CD4-positive, CD25-positive, alpha-beta regulatory T cell (primary cell): Measurements from ENCODE around the gene DNAJC16. TPM values are rescaled to one million over a fixed set of nuclear protein-coding genes. Genes with fewer than 3 reads are reported as not detected.
A peak's percentile ranks its signal among the peaks of the same experiment; 100 is the strongest.

ENCODE experiments used
- ATAC-seq, 2 donors: fragments of 150-1000 bp; cut with Tn5 transposase; one replicate each; pipeline ENCODE4 v1.10.0; 2021; ENCODE audit warnings: low read depth in 2 of 2, moderate number of reproducible peaks in 2 of 2, moderate library complexity in 1 of 2
- DNase-seq, 3 donors: peaks; one replicate each; pipeline versions ENCODE4 v3.0.0 to v3.0.0-alpha.2; 2012 to 2022; ENCODE audit warnings: mixed read lengths in 1 of 3
- H3K27ac ChIP-seq: one replicate; pipeline ENCODE4 v1.7.0; 2013; ENCODE audit warnings: mild to moderate bottlenecking, low read length; ENCODE audit not compliant: insufficient read depth, poor library complexity, severe bottlenecking
- H3K27me3 ChIP-seq: one replicate; pipeline ENCODE4 v1.7.0; 2013; ENCODE audit warnings: low read length; ENCODE audit not compliant: control insufficient read depth, insufficient read depth
- H3K36me3 ChIP-seq: one replicate; pipeline ENCODE4 v1.7.0; 2013; ENCODE audit warnings: mild to moderate bottlenecking, low read length, moderate library complexity; ENCODE audit not compliant: control insufficient read depth, insufficient read depth
- H3K4me1 ChIP-seq: 2 replicates; pipeline ENCODE4 v1.7.0; 2013; ENCODE audit warnings: mild to moderate bottlenecking, low read length; ENCODE audit not compliant: insufficient read depth, control insufficient read depth, poor library complexity, severe bottlenecking
- H3K4me3 ChIP-seq: one replicate; pipeline ENCODE4 v1.7.0; 2013; ENCODE audit warnings: low read depth, mild to moderate bottlenecking, low read length, moderate library complexity
- H3K9me3 ChIP-seq, 2 experiments: 1 replicate in 1 of 2; 2 replicates in 1 of 2; pipeline ENCODE4 v1.7.0; 2013; ENCODE audit warnings: low read length in 2 of 2, mild to moderate bottlenecking in 1 of 2, moderate library complexity in 1 of 2; ENCODE audit not compliant: control insufficient read depth in 2 of 2
- H3K27ac Mint-ChIP-seq, 3 donors: one replicate each; pipeline ENCODE4 v1.8.0; 2020 to 2022; ENCODE audit warnings: mild to moderate bottlenecking in 3 of 3, mixed read lengths in 3 of 3, moderate library complexity in 2 of 3
- H3K27me3 Mint-ChIP-seq: one replicate; pipeline ENCODE4 v1.8.0; 2022; ENCODE audit warnings: mild to moderate bottlenecking, mixed read lengths
- H3K36me3 Mint-ChIP-seq: one replicate; pipeline ENCODE4 v1.8.0; 2020; ENCODE audit warnings: mixed read lengths
- H3K4me1 Mint-ChIP-seq, 4 donors: one replicate each; pipeline ENCODE4 v1.8.0; 2020 to 2022; ENCODE audit warnings: mixed read lengths in 4 of 4, mild to moderate bottlenecking in 1 of 4
- H3K4me3 Mint-ChIP-seq, 4 donors: one replicate each; pipeline ENCODE4 v1.8.0; 2020 to 2022; ENCODE audit warnings: mild to moderate bottlenecking in 4 of 4, mixed read lengths in 4 of 4, moderate library complexity in 3 of 4
- H3K9me3 Mint-ChIP-seq, 7 donors: one replicate each; pipeline ENCODE4 v1.8.0; 2020 to 2022; ENCODE audit warnings: mixed read lengths in 7 of 7, mild to moderate bottlenecking in 3 of 7, moderate library complexity in 2 of 7
- polyA plus RNA-seq, 4 donors: library from polyadenylated mRNA; unstranded; fragments of 300-500 nt; fragmentation: Illumina TruSeq; gene quantifications; one replicate each; pipeline ENCODE4 v1.2.3, GENCODE V29; 2021
- total RNA-seq: library from RNA; stranded (reverse); gene quantifications from one replicate; pipeline ENCODE4 v1.2.3, GENCODE V29; 2022

DNAJC16 gene
- total and polyA plus RNA-seq, 5 donors from 2014 or later, result 6.5 to 17.0 (median 7.8) TPM

DNA sequence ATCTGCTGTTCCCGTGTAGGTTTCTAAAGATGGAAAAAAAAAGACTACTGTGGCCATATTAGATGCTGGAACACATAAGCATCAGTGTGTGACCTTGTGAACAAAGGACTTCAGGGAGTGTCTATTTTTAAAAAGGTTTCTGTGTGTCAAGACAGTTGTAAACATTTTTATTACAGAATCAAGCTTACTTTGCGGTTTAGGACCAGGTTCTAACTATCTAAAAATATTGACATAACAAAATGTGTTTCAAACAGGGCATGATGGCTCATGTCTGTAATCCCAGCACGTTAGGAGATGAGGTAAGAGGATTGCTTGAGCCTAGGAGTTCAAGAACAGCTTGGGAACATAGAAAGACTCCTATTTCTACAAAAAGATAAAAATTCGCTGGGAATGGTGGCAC is 83.5 kb downstream of the DNAJC16 start:
- Histone ChIP-seq H3K27me3 (no peaks in the 10 kb centered on the region), H3K27ac (no peak overlapping the region), H3K4me1 (no peaks in the 10 kb centered on the region), H3K4me3 (no peak overlapping the region), H3K9me3 (no peaks in the 10 kb centered on the region), H3K36me3 (no peaks in the 10 kb centered on the region)
- Mint-ChIP-seq H3K4me3 (no peak overlapping the region), H3K4me1 (peaks cover 0 to 5% (median 0%) of the 10 kb centered on the region in 4 donors), H3K9me3 (no peaks in the 10 kb centered on the region), H3K27ac (no peak overlapping the region), H3K36me3 (no peaks in the 10 kb centered on the region), H3K27me3 (no peaks in the 10 kb centered on the region)
- ATAC-seq (no peak), DNase-seq (no peak)

DNA sequence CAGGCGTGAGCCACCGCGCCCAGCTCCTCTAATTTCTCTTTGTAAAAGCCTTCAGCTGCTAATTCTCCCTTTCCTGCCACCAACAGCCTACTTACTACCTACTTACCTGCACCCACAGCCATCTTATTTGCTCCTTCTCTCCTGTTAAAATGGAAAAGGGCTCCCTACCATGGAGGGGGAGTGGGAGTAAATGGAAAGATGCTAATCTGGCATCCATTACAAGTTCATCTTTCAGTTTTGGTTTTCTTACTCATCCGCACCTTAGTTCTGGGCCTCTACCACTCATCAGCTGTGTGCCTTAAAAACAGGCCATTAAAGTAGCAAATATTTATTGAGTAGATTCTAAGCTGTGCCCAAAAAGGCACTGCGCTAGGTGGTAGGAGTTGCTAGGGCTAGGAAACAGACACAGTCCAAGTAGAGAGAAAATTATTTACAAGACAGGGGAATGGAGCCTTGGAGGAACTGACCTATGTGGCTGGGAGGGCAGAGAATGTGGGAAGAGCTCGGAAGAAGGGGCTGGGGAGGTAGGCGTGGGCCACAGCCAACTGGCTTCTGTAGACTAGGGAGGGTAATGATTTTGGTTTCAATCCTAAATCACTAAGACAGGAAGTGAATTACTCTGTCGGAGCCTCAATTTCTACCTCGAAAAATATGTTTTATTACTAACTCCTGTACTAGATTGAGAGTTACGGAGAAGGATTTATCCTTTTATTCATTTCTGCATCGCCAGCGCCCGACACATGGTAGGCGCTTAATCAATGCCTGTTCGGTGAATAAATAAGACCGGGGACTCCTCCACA is 89.9 kb downstream of the DNAJC16 start:
- Histone ChIP-seq H3K4me1 (peaks cover 43% of the 10 kb centered on the region), H3K27ac (peak overlapping the region; percentile 85), H3K27me3 (no peaks in the 10 kb centered on the region), H3K36me3 (peaks cover 4% of the 10 kb centered on the region), H3K4me3 (peak overlapping the region; percentile 94), H3K9me3 (no peaks in the 10 kb centered on the region)
- peaks cover 0 to 1% (median 0%) of the 10 kb centered on the region in 7 donors for H3K9me3 Mint-ChIP-seq
- peaks cover 24 to 48% (median 34%) of the 10 kb centered on the region in 4 donors for H3K4me1 Mint-ChIP-seq
- peak overlapping the region; percentile 92 to 98 (median 94) for H3K4me3 Mint-ChIP-seq
- H3K36me3 Mint-ChIP-seq, result no peaks in the 10 kb centered on the region
- peak in 1 of 2 donors; percentile 2 for ATAC-seq
- no peaks in the 10 kb centered on the region for H3K27me3 Mint-ChIP-seq
- H3K27ac Mint-ChIP-seq, result peak overlapping the region; percentile 90 to 98 (median 93)
- no peak for DNase-seq

DNA sequence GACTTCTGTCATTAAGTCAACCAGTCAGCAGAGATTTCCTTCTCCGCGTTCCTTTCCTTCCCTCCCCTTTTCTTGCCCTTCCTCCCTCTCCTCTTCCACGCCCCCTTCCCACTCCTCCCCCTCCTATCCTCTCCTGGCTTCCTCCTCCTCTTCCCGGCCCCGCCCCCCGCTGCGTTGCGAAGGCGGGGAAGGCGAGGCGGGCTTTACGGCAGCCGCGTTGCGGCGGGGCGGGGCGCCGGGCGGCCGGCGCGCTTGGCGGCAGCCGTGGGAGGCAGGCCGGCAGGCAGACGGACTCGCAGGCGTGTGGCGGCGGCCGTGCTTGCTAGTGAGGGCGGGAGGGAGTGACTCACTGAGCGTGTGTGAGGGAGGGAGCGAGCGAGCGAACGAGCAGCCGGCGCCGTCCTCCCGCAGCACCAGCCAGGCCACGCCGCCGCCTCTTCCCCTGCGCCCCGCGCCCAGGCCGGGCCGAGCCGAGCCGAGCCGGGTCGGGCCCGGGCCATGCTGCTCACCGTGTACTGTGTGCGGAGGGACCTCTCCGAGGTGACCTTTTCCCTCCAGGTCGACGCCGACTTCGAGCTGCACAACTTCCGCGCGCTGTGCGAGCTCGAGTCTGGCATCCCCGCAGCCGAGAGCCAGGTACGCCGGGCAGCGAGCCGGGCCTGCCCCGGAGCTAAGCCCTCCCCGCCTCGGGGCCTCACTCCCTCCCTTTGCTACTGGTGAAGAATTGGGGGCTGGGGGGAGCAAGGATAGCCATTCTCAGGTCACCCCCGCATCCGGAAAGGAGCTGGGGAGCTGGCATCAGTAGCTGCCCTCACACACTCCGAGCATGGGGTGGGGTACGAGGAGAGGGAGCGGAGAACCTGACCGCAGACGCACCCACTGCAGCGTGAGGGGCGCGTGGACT is 90.8 kb downstream of the DNAJC16 start, which contains the start of gene DDI2:
Gene DDI2 (plus strand): TSS at position 286 of the 904 bp plus-strand sequence. CDS start 213 bp downstream, at position 499.
- H3K4me3 Mint-ChIP-seq, result peak within 1 kb of the TSS; percentile 92 to 98 (median 94)
- H3K27me3 Mint-ChIP-seq, result no peaks in the 10 kb centered on the region
- peaks cover 51% of the 10 kb centered on the region for H3K4me1 ChIP-seq
- H3K4me3 ChIP-seq, result peak within 1 kb of the TSS; percentile 97
- peaks cover 4% of the 10 kb centered on the region for H3K36me3 ChIP-seq
- ATAC-seq (peak; percentile 93 to 94), DNase-seq (peak; percentile 89 to 94 (median 91))
- H3K9me3 Mint-ChIP-seq, result peaks cover 0 to 1% (median 0%) of the 10 kb centered on the region in 7 donors
- no peaks in the 10 kb centered on the region for H3K9me3 ChIP-seq
- H3K4me1 Mint-ChIP-seq, result peaks cover 30 to 56% (median 40%) of the 10 kb centered on the region in 4 donors
- H3K27me3 ChIP-seq, result no peaks in the 10 kb centered on the region
- peak within 1 kb of the TSS; percentile 85 for H3K27ac ChIP-seq
- peak within 1 kb of the TSS; percentile 93 to 98 (median 94) for H3K27ac Mint-ChIP-seq
- no peaks in the 10 kb centered on the region for H3K36me3 Mint-ChIP-seq

DNA sequence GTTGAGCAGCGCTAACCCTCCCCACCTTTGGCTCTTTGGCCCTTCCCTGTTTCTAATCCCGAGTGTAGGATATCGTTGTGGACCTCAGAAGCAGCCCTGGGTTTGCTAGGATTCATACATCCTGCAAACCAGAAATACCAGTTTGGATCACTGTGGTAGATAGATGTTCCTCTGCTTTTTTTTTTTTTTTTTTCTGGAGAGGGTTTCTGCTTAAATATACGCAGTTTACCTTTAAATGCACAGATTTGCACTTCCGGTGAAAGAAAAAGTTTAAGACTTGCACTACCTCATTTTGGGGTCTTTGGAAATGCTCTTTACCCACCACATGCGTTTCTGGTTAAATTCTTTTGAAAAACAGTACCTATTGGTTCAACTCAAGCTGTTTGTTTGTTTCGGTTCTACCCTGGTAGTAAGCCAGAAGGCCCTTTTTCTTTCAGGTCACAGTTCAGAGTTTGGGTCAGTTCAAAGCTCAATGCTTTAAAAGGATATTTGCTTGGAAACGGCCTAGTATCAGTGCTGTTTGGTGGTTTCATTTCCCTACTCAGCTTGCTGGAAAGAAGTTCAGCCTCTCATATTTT is 91.5 kb downstream of the DNAJC16 start:
- Histone ChIP-seq H3K9me3 (no peaks in the 10 kb centered on the region), H3K4me3 (peak overlapping the region; percentile 97), H3K27ac (peak overlapping the region; percentile 85), H3K36me3 (peaks cover 4% of the 10 kb centered on the region), H3K27me3 (no peaks in the 10 kb centered on the region), H3K4me1 (peaks cover 59% of the 10 kb centered on the region)
- Mint-ChIP-seq H3K36me3 (no peaks in the 10 kb centered on the region), H3K4me1 (peaks cover 34 to 63% (median 46%) of the 10 kb centered on the region in 4 donors), H3K27me3 (no peaks in the 10 kb centered on the region), H3K4me3 (peak overlapping the region; percentile 92 to 98 (median 94)), H3K9me3 (peaks cover 0 to 1% (median 0%) of the 10 kb centered on the region in 7 donors), H3K27ac (peak overlapping the region; percentile 86 to 94 (median 93))
- no peak for ATAC-seq
- DNase-seq, result peak in 2 of 3 donors; percentile 22 to 54

DNA sequence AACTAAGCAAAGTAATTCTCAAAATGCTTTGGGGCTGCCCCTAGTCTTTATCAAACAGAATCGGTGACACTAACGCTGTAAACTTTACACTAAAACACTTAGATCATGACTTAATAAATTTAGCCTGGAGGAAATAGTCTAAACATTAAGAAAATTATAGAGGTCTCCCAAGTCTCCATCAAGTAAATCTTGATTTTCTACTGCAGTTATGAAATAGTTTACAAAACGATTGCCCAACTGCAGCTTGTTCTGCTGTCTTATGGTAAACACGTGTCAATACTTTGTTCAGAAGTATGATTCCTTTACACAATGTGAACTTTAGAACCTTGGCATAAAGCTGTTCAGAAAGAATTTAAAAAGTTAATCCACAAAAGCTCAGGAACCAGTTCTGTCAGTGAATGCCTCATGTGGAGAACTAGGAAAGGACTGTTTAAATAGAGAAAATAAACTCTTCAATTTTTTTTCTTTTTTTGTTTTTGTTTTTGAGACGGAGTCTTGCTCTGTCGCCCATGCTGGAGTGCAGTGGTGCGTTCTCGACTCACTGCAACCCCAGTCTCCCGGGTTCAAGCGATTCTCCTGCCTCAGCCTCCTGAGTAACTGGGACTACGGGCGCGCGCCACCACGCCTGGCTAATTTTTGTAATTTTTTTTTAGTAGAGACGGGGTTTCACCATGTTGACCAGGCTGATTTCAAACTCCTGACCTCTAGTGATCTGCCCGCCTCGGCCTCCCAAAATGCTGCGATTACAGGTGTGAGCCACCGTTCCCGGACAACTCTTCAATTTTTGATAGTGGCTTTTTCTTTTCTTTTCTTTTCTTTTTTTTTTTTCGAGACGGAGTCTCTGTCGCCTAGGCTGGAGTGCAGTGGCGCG is 92.2 kb downstream of the DNAJC16 start:
- Histone ChIP-seq H3K36me3 (peaks cover 4% of the 10 kb centered on the region), H3K9me3 (no peaks in the 10 kb centered on the region), H3K4me1 (peaks cover 62% of the 10 kb centered on the region), H3K27me3 (no peaks in the 10 kb centered on the region), H3K27ac (peak overlapping the region; percentile 85), H3K4me3 (peak overlapping the region; percentile 97)
- Mint-ChIP-seq H3K36me3 (no peaks in the 10 kb centered on the region), H3K27me3 (no peaks in the 10 kb centered on the region), H3K4me3 (peak overlapping the region; percentile 92 to 98 (median 94)), H3K4me1 (peaks cover 34 to 65% (median 47%) of the 10 kb centered on the region in 4 donors), H3K9me3 (peaks cover 0 to 1% (median 0%) of the 10 kb centered on the region in 7 donors), H3K27ac (peak overlapping the region; percentile 86 to 94 (median 93))
- no peak for ATAC-seq
- DNase-seq, result no peak

DNA sequence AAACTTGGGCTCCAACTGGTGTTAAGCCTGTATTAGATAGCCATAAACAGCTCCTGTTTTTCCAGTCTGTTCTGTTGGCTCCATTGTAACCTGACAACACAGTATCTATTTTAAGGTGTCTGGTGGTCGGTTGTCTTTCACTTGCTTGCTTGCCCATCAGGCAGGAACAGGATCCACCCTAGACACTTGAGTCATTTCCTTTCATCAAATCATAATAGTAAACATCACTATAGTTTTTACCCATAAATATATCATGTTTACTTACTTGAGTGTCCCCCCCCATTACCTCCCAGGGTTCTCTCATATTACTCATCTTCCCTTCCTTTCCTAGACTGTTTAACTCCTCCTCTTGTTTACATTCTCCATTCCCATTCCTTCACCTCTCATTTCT is 93.5 kb downstream of the DNAJC16 start:
- H3K27me3 Mint-ChIP-seq, result no peaks in the 10 kb centered on the region
- peaks cover 36 to 75% (median 53%) of the 10 kb centered on the region in 4 donors for H3K4me1 Mint-ChIP-seq
- ATAC-seq, result peak; percentile 11 to 12
- peak overlapping the region; percentile 49 to 74 (median 71) for H3K27ac Mint-ChIP-seq
- Histone ChIP-seq H3K36me3 (peaks cover 4% of the 10 kb centered on the region), H3K4me3 (peak overlapping the region; percentile 69), H3K27ac (no peak overlapping the region), H3K27me3 (no peaks in the 10 kb centered on the region), H3K9me3 (no peaks in the 10 kb centered on the region), H3K4me1 (peaks cover 66% of the 10 kb centered on the region)
- peak in 2 of 3 donors; percentile 29 to 60 for DNase-seq
- peak overlapping the region; percentile 42 to 96 (median 83) for H3K4me3 Mint-ChIP-seq
- H3K36me3 Mint-ChIP-seq, result peaks cover 4% of the 10 kb centered on the region
- H3K9me3 Mint-ChIP-seq, result peaks cover 0 to 1% (median 0%) of the 10 kb centered on the region in 7 donors
